Activated T-cell treated with anti-CD3 and anti-CD28 coated beads, Interleukin-2, amount 50 U/mL, for 1 hour (primary cell): ENCODE measurements around the gene BMP6.
"Not testable (repeated sequence)": the region's sequence is repeated elsewhere in the genome, so short reads cannot be mapped to it uniquely, and the experiment has no call there.

Source experiments
- DNase-seq: peaks from one replicate; pipeline ENCODE4 v3.0.0-alpha.2; 2020

The BMP6 gene

GRCh38 chr6:7891078-7891872 lies 165.4 kb downstream of the BMP6 start:
- no peak for DNase-seq

- not testable (repeated sequence) for DNase-seq
These were observed 166.5 kb downstream of the BMP6 start for GRCh38 chr6:7892367-7892766.

- no peak for DNase-seq
These were observed 167.4 kb downstream of the BMP6 start for GRCh38 chr6:7893342-7893741.

GRCh38 chr6:7894262-7895124 lies 168.6 kb downstream of the BMP6 start:
- DNase-seq: no peak

DNA sequence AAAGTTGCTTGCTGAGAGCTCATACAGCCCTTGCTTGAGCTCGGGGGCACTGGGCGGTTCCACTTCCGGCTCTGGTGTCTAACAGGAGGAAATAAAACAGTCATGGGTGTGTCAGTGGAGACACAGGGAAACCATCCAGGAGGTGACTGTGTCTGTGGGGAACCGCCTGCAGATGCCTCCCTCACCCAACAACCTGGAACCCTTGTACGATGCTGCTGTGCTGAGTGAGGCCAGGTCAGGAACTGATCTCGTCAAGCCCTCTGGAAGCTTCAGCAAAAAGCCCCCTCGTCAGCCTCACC lies 169.2 kb downstream of the BMP6 start:
- no peak for DNase-seq

DNA sequence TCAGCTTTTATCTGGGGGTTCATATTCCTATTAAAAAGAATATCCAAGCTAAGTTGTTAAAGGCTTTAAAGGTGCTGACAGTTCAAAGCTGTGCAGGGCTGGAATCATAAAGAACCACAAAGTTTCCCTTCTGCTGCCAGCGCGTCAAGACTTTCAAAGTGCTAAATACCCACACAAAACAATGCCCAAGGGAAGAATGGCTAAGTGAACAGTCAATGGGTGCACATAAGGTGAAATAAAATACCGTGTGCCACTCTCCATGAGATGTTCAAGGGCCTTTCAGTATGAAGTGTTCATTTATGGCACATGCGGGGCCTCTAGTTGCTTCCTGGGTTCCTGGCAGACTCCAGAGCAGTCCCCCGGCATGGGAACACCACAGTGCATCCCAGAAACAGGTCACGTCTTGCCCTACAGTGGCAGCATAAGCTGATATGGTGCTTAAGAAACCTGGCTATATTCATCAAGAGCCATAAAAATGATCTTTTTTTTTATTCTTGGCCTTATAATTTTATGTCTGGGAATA lies 170.6 kb downstream of the BMP6 start:
- DNase-seq: no peak

- DNase-seq: no peak
These were observed 171.7 kb downstream of the BMP6 start for GRCh38 chr6:7897461-7898192.

- DNase-seq: not testable (repeated sequence)
These were observed 172.3 kb downstream of the BMP6 start for GRCh38 chr6:7898193-7898586.

GRCh38 chr6:7899101-7899888 lies 173.4 kb downstream of the BMP6 start:
- DNase-seq: no peak

GRCh38 chr6:7899889-7900213 lies 174.0 kb downstream of the BMP6 start:
- no peak for DNase-seq

- DNase-seq: no peak
These were observed 174.7 kb downstream of the BMP6 start for GRCh38 chr6:7900621-7901020.

DNA sequence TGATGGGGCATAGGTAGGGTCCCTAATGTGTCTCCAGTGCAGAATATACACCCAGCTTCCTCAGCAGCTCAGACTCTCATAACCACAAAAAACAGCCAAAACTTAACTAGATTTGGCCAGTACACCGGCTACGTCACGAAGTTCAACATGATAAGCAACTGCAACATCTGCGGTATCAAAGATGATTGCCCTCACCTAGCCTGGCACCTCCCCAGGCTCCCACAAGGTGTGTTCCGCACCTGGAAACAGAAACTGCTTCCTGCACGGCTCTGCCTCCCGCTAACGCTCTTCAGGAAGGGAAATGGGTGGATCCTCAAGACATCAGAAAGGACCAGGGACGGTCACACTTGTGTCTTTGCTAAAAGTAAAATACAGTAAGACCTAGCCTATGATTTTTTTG lies 175.2 kb downstream of the BMP6 start:
- no peak for DNase-seq

GRCh38 chr6:7901780-7902179 lies 175.9 kb downstream of the BMP6 start:
- no peak for DNase-seq

DNA sequence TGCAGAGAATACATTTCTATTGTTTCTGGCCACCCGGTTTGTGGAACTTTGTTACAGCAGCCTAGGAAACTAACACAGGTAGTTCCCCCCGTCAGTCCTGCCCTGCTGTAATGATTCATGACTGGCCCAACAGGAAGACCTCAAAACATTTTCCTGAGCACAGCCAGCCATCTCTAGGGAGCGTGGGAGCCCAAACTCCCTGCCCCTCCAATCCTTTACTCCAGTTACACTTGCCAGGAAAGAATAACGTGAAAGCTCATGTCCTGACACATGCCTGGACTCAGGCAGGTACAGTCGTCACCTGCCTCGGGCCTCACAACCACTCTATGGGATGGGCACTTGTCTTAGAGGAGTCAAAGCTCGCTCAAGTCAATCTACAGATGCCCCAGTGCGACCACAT lies 176.3 kb downstream of the BMP6 start:
- no peak for DNase-seq

DNA sequence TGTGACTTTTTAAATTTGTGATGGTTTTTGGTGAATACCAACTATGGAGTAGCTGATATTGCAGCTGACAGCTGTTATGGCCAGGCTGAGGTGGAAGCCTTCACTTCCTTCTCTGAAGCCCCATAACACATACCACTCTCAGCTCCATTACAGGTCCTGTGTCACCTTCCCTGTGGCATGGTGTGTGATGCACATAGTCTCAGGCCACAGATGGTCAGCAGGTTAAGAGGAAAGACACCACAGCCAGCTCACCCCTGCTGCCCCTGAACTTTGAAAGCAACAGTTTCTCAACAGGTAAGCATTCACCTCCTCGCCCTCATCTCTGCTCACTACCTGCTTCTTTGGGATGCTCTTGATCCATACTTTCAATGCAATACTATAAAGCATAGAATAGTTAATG lies 177.0 kb downstream of the BMP6 start:
- DNase-seq: no peak

GRCh38 chr6:7903673-7904072 lies 177.8 kb downstream of the BMP6 start:
- no peak for DNase-seq

DNA sequence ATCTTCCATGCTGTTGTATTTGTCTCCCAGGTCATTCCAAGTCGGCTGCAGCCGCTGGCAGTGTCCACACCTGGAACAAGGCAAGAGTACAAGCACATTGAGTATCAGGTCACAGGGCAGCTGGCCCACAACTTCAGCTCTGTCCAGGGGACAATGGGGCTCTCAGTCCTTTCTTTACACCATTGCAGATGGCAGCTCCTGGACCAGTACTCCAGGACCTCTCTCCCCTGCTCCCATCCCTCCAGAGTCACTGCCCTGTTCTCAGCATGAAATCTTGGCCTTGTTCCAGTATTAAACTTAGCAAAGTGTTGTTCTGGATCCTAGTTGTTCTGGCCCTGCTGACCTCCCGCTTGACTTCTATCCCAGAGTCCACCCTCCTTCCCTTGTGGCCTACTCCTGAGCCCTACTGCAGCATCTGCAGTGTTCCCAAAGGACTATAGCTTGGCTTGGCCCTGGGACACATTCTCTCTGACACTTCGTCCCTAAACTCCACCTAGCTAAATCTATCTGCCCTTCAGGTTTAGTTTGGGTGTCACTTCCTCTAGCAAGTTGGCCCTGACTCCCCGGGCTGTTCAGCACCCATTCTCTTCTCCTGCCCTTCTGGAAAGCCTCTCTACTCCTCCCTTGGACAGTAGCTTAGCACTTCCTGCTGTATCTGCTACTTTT lies 178.9 kb downstream of the BMP6 start:
- DNase-seq: no peak

DNA sequence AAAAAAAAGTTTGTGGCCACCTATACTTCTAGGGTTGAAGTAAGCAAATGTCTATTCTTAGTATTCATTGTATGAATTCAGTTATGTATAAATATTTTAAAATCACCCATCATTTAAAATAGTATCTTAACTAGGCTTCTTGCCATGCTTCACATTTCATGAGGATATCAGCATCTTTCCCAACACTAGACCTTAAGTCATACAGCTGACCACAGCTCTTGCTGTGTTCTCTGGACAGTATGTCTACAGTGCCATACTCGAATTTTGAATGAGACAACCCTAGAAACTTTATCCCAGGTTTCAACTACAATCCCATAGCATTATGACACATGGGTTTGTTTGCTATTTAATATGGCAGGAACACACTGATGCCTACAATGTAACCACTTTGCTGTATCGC lies 179.5 kb downstream of the BMP6 start:
- DNase-seq: no peak

- no peak for DNase-seq
These were observed 180.8 kb downstream of the BMP6 start for GRCh38 chr6:7906741-7907140.

GRCh38 chr6:7907159-7907558 lies 181.3 kb downstream of the BMP6 start:
- no peak for DNase-seq

DNA sequence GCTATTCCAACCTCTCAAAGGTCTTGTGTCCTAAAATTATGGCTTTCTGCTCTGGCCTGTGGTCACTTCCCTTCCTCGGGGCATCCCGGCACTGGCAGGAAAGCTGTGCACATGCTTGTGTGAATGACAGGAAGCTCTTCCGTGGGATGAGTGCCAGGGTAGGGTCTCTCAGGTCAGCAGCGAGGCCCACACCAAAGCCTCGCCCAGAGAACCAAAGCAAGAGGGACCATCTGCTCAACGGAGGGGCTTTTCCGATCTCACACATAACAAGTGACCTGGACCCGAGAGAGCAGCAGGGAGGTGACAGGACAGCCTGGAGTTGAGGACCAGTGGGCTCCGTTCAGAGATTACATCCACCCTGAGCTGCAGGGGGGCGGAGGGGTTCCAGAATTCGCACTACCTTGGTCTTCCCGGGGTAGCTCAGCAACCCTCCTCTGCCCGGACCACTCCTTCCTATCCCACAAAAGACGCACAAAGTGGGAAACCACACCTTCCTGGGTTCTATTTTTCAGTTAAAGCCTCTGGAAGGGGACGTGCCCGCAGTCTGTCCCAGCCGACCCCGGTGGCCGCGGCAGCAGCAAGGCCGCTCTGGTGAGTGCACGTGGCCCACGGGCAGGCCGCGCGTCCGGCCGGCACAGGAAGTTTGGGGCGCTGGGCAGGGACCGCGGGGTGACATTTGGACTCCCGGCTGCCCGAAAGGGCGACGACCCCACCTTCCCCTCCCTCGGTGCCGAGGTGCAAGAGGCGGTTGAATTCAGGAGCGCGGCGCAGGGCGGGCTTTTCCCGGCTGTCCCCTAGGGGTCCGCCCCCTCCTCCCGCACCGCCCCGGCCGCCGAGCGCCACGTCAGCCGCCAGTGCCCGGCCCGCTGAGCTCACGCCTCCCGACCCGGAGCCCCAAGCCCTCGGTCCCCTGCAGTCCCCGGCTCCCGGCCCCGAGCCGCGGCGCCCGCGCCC lies 183.7 kb downstream of the BMP6 start:
- peak; percentile 33 for DNase-seq
